GM23248 (cell line): ENCODE data around the gene OGFOD2.

ENCODE experiments used
- EZH2 ChIP-seq: fragments of 200-600 bp; sonication (generic); IDR thresholded peaks from 2 replicates; pipeline ENCODE4 v1.6.1; 2018; ENCODE audit warnings: antibody characterized with exemption, mild to moderate bottlenecking; ENCODE audit not compliant: insufficient read depth, poor library complexity, severe bottlenecking
- EZH2phosphoT487 ChIP-seq: fragments of 200-600 bp; sonication (generic); IDR thresholded peaks from 2 replicates; pipeline ENCODE4 v1.6.1; 2018; ENCODE audit warnings: antibody characterized with exemption, moderate library complexity, mild to moderate bottlenecking, low read depth; ENCODE audit not compliant: insufficient read depth

GRCh38 chr12:122939125-122939524 is 35.9 kb upstream of the OGFOD2 start:
- TF ChIP-seq EZH2 (no peak), EZH2phosphoT487 (no peak)
